Stimulated activated CD4-positive, alpha-beta T cell treated with anti-CD3 and anti-CD28 coated beads, Interleukin-1b, Interleukin-23, amount 100 ng/mL, for 4 hours (primary cell): ENCODE measurements around the gene CCDC30.
"Not testable (repeated sequence)": the region's sequence is repeated elsewhere in the genome, so short reads cannot be mapped to it uniquely, and the experiment has no call there.

Experiments
- DNase-seq, 2 donors: peaks; one replicate each; pipeline ENCODE4 v3.0.0-alpha.2; 2020; ENCODE audit warnings: low read depth in 2 of 2

The CCDC30 gene

DNA sequence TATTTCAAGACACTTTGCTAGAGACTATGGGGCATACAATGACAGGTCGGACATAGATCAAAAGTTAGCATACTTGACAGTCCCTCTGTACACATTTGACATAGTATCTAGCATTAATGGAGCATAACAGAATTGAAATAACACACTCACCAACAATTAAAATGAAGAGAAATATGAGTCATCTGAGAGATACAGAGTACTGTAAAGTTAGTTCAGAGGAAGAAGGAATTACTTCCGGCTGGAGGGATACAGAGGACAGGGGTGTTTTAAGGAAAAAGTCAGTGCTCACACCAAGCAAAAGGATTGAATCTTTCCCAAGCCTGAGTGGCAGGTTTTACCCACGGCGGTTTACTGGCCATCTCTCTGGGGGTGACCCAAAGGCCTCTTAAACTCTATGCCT, 9.7 kb upstream of the CCDC30 start:
- DNase-seq, result no peak

DNA sequence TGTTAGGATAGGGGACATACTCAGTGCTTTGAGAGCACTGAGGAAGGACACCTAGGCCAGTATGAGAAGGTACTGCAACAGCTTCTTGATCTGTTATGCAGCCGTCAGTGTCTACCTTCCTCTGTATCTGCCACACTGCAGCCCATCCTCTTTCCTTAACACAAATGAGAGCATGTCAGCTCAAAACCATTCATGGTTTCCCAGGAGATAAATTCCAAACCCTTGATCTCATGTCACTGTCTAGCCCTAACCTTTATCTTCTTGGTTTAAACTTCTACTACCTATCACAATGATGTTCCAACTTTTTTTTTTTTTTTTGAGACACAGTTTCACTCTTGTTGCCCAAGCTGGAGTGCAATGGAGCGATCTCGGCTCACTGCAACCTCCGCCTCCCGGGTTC, 8.7 kb upstream of the CCDC30 start:
- no peak for DNase-seq

DNA sequence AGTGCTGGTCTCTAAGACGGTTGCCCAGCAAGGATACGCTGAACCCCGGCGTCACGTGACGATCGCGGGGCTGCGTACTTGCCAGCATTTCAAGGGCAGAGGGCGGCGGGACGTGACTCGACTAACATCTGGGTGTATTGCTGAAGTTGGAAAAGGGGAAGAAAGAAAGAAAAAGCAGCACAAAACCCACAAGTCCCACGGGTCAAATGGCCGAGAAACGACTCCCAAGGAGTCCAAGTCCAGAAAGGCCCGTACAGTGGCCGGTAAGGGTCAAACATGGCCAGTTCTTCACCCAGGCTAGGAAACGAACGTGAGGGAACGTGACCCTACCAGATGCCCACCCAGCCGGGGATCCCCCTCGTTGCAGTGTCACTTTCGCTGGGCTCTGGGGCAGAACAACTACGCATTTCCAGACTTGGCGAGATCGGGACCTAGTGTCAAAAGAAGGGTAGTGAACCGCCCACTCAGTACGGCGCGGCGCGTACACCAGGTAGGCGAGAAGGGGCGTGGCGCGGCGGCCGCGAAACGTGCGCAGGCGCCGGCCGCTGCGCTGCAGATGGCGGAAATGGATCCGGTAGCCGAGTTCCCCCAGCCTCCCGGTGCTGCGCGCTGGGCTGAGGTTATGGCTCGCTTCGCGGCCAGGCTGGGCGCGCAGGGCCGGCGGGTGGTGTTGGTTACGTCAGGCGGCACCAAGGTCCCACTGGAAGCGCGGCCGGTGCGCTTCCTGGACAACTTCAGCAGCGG, 6.9 kb upstream of the CCDC30 start, which contains the start of the genes PPCS and ZMYND12:
PPCS (plus strand) TSS at position 534 of the 744 bp plus-strand sequence; CDS start at position 557, 23 bp downstream.
ZMYND12 (minus strand) TSS at position 13 of the 744 bp plus-strand sequence. CDS start 25 bp downstream, outside the sequence.
- DNase-seq, result peak; percentile 88 to 91

DNA sequence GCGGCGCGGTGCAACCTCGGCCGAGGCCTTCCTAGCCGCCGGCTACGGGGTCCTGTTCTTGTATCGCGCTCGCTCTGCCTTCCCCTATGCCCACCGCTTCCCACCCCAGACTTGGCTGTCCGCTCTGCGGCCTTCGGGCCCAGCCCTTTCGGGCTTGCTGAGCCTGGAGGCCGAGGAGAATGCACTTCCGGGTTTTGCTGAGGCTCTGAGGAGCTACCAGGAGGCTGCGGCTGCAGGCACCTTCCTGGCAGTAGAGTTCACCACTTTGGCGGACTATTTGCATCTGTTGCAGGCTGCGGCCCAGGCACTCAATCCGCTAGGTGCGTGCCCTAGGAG, 6.4 kb upstream of the CCDC30 start:
- DNase-seq, result peak; percentile 33 to 41

DNA sequence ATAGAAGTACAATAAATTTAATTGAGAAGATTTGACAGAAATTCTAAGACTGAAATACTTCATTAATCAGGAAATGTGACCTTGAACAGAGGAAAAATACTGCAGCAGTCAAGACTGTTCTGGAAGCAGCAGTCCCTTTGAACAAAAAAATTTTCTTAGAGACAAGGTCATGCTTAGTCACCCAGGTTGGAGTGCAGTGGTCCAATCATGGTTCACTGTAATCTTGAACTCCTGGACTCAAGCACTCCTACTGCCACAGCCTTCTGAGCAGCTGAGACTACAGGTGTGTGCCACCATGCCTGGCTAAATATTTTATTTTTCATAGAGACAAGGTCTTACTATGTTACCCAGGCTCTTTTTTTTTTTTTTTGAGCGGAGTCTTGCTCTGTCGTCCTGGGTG, 1.9 kb upstream of the CCDC30 start:
- DNase-seq, result no peak

DNA sequence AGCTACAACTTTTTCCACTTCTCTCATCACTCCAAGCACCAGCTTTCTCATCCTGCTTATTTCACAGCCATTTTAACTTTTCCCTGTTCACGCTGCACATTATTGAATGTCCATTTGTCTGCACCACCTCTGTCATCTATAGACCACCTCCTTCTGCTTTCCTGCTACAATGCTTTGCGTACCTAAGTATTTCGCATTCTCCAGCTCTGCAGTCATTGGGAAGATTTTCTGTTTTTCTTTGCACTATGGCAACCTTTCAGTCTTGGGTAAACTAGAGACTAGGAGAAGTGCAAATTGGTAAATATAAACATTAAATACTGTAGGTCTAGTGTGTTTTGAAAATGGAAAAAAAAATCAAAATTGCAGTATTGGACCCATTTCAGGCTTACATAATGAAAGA, 835 bp downstream of the CCDC30 start:
- no peak for DNase-seq

DNA sequence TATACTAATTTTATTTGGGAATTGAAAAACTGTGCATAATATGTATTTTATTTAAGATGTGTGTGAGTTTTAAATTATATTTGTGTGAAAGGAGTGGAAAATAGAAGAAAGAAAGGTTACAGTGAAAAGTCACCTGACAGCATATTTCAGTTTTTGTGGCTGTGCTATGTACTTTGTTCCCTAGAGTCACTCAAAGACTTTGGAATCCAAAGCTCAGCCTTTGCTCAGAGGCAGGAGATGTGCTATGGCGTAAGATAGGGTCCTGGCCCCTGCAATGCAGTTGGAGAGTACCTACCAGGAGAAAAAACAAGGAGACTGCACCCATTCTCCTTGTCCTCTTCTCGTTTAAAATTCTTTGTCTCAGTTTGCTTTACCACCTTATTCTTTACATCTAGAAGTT, 2.9 kb downstream of the CCDC30 start:
- no peak for DNase-seq

DNA sequence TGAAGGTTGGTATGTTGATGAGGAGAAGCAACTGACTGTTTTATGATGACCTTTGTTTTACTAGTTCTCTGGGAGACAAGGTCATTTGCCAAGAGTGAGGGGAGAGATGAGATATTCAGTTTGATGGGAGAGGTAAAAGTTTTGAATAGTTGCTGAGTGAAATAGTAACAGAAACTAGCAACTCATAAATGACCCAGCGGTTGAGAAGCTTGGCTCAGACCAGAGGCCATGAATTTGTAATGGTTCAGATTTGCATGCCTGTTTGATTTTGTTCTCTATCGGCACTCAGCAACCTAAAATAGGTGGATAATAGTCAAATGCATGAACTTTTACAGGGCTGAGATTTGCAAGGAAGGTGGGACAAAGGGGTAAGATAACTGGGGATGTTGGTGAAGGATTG, 6.6 kb downstream of the CCDC30 start:
- no peak for DNase-seq

DNA sequence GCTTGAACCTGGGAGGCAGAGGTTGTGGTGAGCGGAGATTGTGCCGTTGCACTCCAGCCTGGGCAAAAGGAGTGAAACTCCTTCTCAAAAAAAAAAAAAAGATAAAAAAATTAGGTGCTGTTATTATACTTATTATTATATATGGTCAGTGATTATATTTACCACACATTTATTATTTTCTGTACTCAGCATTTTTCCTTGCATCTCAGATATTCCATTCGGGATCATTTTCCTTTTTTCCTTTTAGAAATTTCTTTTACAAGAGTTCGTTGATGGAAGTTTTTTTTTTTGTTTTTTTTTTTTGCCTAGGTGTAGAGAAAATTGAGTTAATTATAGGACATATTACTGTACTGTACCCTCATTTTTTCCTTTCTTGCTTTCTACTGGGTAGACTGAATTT, 13.5 kb downstream of the CCDC30 start:
- no peak for DNase-seq

DNA sequence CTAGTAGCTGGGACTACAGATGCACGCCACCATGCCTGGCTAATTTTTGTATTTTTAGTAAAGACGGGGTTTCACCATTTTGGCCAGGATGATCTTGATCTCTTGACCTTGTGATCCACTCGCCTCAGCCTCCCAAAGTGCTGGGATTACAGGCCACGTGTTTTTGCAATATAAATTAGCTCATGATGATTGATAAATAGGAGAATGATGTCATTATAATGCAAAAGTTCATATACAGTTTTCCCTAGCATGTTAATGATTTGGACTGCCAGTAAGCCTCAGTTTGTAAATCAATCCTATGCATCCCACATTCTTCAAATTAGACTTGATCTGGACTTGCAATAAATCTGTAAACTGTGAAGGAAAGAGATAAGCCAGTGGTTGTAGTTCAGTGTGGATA, 14.3 kb downstream of the CCDC30 start:
- DNase-seq, result not testable (repeated sequence)

DNA sequence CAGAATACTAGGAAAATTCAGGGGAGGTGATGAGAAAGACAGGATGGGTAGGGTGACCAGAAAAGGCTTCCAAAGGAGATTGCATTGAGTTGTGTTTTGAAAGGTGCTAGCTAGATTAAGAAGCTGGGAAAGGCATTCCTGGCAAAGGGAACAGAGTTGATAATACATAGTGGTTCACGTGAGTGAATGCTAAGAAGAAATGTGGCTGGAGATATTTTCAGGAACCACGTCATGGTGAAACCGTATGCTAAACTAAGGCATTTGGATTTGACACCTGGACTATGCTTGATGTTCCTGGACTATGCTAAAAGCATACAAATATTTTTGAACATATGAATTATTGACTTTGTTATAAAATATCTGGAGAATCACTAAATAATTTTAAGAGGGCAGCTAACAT, 14.7 kb downstream of the CCDC30 start:
- DNase-seq, result no peak

DNA sequence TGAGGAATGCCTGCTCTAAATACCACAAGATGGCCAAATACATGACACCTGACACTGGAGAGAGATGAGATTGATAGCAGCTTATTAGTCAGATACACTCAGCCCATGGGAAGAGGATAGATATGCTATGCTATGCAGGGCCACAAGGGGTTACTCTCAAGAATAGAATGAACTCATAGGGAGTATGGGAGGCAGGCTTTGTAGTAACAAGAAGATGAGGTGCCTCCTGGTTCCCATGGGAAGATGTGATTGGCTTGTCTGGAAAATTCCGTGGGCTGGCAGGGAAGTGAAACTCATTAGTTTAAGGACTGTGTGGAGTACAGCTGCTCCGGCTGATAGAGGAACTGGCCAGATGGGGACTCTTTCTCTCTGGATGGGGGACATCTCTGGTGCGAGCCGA, 16.5 kb downstream of the CCDC30 start:
- no peak for DNase-seq

DNA sequence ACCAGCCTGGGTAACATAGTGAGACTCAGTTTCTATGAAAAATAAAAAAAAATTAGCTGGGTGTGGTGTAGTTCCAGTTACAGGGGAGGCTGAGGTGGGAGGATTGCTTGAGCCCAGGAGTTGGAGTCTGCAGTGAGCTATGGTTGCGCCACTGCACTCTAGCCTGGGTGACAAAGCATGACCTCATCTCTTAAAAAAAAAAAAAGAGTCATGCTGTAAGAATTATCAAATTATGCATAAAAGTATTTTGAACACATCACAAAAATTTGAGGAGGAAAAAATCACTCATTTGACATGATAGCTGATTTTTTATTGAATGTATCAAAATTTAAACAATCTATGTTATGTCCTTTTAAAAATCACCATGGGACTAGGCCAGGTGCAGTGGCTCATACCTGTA, 17.8 kb downstream of the CCDC30 start:
- no peak for DNase-seq

DNA sequence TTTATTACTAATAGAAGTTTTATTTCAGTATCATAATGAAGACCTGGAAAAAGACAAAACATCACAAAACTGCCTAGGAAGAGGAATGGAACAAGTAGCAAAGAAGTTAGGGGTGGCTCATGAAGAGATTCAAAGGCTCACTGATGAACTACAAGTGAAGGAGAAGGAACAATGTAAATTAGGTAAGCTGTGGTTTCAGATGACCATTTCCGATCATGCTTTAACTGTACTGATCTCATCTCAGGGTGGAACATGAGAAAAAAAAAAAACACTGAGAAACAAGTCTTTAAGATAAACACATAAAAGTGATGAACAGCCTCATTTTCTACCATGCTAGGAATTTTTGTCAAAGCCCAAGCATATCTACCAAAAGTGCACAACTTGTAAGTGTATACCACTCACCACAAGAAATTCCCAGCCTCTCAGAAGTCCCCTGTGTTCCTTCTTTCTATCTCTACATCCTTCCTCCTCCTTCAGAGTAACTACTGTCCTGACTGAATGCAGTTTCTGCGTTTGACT, 19.6 kb downstream of the CCDC30 start:
- DNase-seq, result no peak

DNA sequence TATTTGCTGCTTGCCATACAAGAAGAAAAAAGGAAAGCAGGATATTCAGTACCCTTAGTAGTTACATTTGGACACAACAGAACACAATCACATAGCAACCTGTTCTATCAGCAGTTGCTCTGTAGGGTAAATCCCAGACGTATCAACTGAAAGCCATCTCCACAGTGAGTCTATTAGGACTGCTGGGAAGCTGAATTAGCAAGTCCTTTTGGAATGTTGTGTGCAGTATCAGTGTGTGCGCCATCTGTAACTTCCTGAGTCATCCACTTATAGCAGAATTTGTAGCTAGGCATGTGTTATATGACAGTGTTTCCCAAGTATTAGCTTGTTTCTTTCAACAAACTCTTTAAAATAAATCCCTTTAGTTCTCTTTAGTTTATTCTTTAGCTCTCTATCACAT, 21.3 kb downstream of the CCDC30 start:
- DNase-seq, result no peak

DNA sequence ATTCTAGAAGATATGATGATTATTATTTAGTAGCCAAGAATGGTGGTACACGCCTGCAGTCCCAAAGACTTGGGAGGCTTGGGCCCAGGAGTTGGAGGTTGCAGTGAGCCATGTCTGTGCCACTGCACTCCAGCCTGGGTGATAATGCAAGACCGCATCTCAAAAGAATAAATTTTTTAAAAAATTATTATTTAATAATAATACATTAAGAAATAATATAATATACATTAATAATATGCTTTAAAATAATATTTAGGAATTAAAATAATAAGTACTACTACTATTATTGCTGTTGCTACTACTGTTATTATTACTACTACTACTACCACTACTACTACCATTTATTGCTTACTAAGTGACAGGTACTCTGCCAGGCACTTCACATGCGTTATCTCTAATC, 27.2 kb downstream of the CCDC30 start:
- DNase-seq, result no peak

DNA sequence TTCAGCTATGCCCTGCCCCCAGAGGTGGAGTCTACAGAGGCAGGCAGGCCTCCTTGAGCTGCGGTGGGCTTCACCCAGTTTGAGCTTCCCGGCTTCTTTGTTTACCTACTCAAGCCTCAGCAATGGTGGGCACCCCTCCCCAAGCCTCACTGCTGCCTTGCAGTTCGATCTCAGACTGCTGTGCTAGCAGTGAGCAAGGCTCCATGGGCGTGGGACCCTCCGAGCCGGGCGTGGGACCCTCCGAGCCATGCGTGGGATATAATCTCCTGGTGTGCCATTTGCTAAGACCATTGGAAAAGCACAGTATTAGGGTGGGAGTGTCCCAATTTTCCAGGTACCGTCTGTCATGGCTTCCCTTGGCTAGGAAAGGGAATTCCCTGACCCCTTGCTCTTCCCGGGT, 38.9 kb downstream of the CCDC30 start:
- not testable (repeated sequence) for DNase-seq

DNA sequence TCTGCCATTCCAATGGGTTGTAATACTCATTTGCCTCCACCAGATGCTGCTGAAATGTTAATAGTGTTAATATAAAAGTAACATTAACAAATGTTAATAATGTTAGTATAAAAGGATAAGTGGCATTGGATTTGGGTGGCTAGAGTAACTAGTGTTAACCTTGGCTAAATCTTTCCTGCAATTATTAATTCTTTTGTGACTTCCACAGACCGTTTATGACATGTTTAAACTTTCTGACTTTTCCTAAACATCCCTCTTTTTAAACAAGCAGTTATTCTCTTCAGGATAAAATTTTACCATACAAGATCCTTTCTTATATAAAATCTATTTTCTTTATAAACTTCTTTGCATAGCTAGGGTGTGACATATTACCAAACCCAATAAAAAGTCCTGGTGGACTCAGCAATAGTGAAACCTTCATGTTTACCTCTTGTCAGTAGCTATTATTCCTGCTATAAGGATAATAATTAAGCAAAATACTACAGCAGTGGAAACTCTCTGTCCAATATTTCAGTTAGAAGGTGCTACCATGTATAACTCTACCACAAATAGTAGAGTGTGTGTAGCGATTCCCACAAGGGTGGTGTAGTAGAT, 41.5 kb downstream of the CCDC30 start:
- no peak for DNase-seq

DNA sequence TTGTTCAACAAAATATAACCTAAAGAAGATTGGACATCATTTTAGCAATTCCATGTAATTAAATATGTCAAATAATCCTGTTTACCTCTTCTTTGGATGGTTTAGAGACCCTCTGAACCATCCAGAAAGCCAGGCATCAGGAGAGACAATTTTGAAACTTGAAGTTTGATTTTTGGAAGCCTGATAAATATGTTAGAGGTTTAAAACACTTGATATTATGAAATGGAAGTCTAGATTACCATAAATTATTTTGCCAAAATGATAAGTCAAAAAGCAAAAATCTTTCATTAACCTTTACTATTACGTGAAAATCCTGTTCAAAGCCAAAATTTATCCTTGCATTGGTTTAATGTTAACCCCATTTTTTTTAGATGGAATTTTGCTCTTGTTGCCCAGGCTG, 43.5 kb downstream of the CCDC30 start:
- no peak for DNase-seq

DNA sequence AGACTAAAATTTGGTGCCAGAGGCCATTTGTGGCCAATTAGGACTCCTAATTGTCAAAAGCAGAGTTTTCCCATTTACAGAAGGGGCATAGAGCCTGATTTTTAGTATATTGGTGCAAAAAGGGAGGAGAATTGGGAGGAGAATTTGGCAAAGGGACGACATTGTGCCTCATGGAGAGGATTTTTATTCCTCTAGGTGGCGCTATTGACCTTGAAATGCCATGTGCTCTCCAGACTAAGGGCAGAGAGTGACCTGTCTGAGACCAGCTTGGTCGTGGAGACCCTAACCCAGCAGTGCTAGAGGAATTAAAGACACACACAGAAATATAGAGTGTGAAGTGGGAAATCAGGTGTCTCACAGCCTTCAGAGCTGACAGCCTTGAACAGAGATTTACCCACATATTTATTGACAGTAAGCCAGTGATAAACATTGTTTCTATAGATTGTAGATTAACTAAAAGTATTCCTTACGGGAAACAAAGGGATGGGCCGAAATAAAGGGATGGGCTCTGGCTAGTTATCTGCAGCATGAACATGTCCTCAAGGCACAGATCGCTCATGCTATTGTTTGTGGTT, 48.6 kb downstream of the CCDC30 start:
- DNase-seq, result not testable (repeated sequence)

DNA sequence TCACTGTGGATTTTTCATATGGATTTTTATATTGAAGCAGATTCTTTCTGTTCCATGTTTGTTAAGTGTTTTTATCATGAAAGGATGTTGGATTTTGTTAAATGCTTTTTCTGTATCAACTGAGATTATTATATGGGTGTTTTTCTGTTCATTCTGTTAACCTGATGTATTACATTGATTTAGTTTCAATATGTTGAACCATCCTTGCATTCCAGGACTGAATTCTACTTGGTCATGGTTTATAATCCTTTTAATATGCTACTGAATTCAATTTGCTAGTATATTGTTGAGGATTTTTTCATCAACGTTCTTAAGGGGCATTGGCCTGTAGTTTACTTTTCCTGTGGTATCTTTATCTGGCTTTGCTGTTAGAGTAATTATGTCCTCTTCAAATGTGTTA, 55.8 kb downstream of the CCDC30 start:
- DNase-seq, result no peak

DNA sequence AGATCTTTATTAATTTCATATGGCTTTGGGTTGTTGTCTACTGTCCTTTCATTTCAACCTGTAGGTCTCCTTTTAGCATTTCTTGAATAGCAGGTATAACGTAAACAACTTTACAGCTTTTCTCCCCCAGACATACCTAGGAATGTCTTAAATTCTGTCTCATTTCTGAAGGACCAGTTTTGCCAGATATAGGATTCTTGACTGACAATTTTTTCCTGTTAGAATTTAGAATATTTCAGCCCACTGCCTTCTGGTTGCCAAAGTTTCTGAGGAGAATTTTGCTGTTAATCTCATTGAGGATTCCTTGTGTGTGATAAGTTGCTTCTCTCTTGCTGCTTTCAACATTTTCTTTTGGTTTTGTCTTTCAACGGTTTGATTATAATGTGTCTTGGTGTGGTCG, 60.1 kb downstream of the CCDC30 start:
- DNase-seq, result no peak

DNA sequence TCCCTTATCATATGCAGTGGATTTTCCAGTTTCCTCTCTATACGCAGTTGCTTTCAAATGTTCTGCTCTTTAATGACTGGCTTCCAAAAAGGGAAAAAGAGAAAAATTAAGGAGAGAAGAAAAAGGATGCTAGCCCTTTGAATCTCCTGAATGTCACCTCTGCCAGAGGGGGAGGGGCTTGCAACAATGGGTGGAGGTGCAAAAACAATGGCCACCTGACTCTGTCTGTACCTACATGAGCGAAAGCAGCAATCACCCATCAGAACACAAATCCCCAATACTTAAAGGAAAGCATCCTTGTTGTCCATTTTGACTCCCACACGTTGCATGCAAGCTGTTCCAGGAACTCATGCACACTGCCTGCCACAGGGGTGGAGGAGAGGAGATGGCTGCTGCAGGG, 61.2 kb downstream of the CCDC30 start:
- DNase-seq, result no peak
